HG03571 (cell line): ENCODE data around the gene SYS1.

Source experiments
- ATAC-seq: cut with Tn5 transposase; IDR thresholded peaks from one replicate; pipeline ENCODE4 v1.9.1; 2021; ENCODE audit not compliant: unreplicated experiment

Gene SYS1

GRCh38 chr20:45412653-45413052, 49.7 kb downstream of the SYS1 start:
- no peak for ATAC-seq

- ATAC-seq = no peak
These were observed 50.5 kb downstream of the SYS1 start for GRCh38 chr20:45413479-45413878.

GRCh38 chr20:45415822-45416637, 53.1 kb downstream of the SYS1 start, which contains the start of gene PIGT:
TSS of gene PIGT (plus strand) at chr20:45416141. CDS start at chr20:45416157, 16 bp downstream.
- peak; percentile 56 for ATAC-seq

DNA sequence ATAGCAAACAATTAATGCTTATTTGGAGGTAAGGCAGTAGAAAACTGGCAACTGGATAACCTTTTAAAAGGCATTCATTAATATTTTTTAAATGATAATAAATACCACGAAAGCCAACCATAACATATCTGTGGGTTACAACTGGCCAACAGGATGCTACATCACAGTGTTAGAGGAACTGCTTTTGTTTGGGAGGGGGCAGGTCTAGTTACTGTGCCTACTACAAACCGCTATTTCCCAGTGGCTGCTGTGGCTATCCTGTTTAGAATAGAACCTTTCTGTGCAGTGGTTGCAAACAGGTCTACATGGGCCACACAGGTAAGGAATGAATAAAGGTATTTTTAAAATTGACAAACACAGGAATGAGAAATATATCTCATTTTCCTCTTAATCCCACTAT, 54.0 kb downstream of the SYS1 start:
- ATAC-seq = no peak
